Activated T-cell treated with anti-CD3 and anti-CD28 coated beads, Interleukin-2, amount 50 U/mL, for 4 hours (primary cell): ENCODE results near the gene MAD1L1. TPM values are rescaled to one million over a fixed set of nuclear protein-coding genes. Genes with fewer than 3 reads are reported as not detected.

ENCODE experiments used
- ATAC-seq, 2 donors: fragments of 200-7000 bp; cut with Tn5 transposase; one replicate each; pipeline ENCODE4 v1.10.0; 2021
- DNase-seq: peaks from one replicate; pipeline ENCODE4 v3.0.0-alpha.2; 2020
- H3K27me3 Mint-ChIP-seq: one replicate; pipeline ENCODE4 v1.8.0; 2021; ENCODE audit warnings: low read depth, mixed read lengths
- H3K36me3 Mint-ChIP-seq: one replicate; pipeline ENCODE4 v1.8.0; 2022; ENCODE audit warnings: mixed read lengths; ENCODE audit not compliant: insufficient read depth
- H3K4me1 Mint-ChIP-seq: one replicate; pipeline ENCODE4 v1.8.0; 2021; ENCODE audit warnings: low read depth, mixed read lengths
- H3K4me3 Mint-ChIP-seq: one replicate; pipeline ENCODE4 v1.8.0; 2021; ENCODE audit warnings: mild to moderate bottlenecking, moderate library complexity, mixed read lengths
- H3K9me3 Mint-ChIP-seq: one replicate; pipeline ENCODE4 v1.8.0; 2021; ENCODE audit warnings: mixed read lengths
- total RNA-seq, 3 donors: library from RNA; stranded (reverse); gene quantifications; one replicate each; pipeline ENCODE4 v1.2.1, GENCODE V29; 2021

Gene MAD1L1
- total RNA-seq, 3 donors from 2014 or later, result 55.8 to 59.4 (median 57.9) TPM

GRCh38 chr7:2114052-2114451 lies 118.7 kb downstream of the MAD1L1 start:
- Mint-ChIP-seq H3K4me3 (no peak overlapping the region), H3K27me3 (no peaks in the 10 kb centered on the region), H3K4me1 (peaks cover 33% of the 10 kb centered on the region), H3K9me3 (no peaks in the 10 kb centered on the region), H3K36me3 (peaks cover 15% of the 10 kb centered on the region)
- no peak for ATAC-seq
- no peak for DNase-seq

- DNase-seq, result no peak
- H3K27me3 Mint-ChIP-seq, result no peaks in the 10 kb centered on the region
- peaks cover 32% of the 10 kb centered on the region for H3K4me1 Mint-ChIP-seq
- no peaks in the 10 kb centered on the region for H3K9me3 Mint-ChIP-seq
- peak; percentile 25 to 33 for ATAC-seq
- peaks cover 19% of the 10 kb centered on the region for H3K36me3 Mint-ChIP-seq
- peak overlapping the region; percentile 31 for H3K4me3 Mint-ChIP-seq
These were observed 120.2 kb downstream of the MAD1L1 start for GRCh38 chr7:2112261-2113198.

GRCh38 chr7:2111568-2111967 lies 121.2 kb downstream of the MAD1L1 start:
- DNase-seq (no peak), ATAC-seq (no peak)
- H3K9me3 Mint-ChIP-seq, result no peaks in the 10 kb centered on the region
- peaks cover 19% of the 10 kb centered on the region for H3K36me3 Mint-ChIP-seq
- H3K4me1 Mint-ChIP-seq, result peaks cover 32% of the 10 kb centered on the region
- H3K4me3 Mint-ChIP-seq, result no peak overlapping the region
- H3K27me3 Mint-ChIP-seq, result no peaks in the 10 kb centered on the region

GRCh38 chr7:2110610-2111396 lies 121.9 kb downstream of the MAD1L1 start:
- Mint-ChIP-seq H3K4me3 (no peak overlapping the region), H3K27me3 (no peaks in the 10 kb centered on the region), H3K36me3 (peaks cover 19% of the 10 kb centered on the region), H3K9me3 (no peaks in the 10 kb centered on the region), H3K4me1 (peaks cover 32% of the 10 kb centered on the region)
- ATAC-seq (no peak), DNase-seq (no peak)

GRCh38 chr7:2109936-2110609 lies 122.7 kb downstream of the MAD1L1 start:
- ATAC-seq, result peak; percentile 96
- Mint-ChIP-seq H3K9me3 (no peaks in the 10 kb centered on the region), H3K4me1 (peaks cover 32% of the 10 kb centered on the region)

GRCh38 chr7:2109251-2109872 lies 123.4 kb downstream of the MAD1L1 start:
- H3K9me3 Mint-ChIP-seq, result no peaks in the 10 kb centered on the region
- H3K36me3 Mint-ChIP-seq, result peaks cover 19% of the 10 kb centered on the region
- ATAC-seq (no peak), DNase-seq (no peak)
- peaks cover 37% of the 10 kb centered on the region for H3K4me1 Mint-ChIP-seq
- H3K4me3 Mint-ChIP-seq, result no peak overlapping the region
- no peaks in the 10 kb centered on the region for H3K27me3 Mint-ChIP-seq

More at GRCh38 chr7:2109936-2110609, 122.7 kb downstream of the MAD1L1 start:
- DNase-seq, result peak; percentile 47
- peaks cover 19% of the 10 kb centered on the region for H3K36me3 Mint-ChIP-seq
- no peak overlapping the region for H3K4me3 Mint-ChIP-seq
- H3K27me3 Mint-ChIP-seq, result no peaks in the 10 kb centered on the region

- H3K36me3 Mint-ChIP-seq, result peaks cover 14% of the 10 kb centered on the region
- peaks cover 42% of the 10 kb centered on the region for H3K4me1 Mint-ChIP-seq
- H3K4me3 Mint-ChIP-seq, result no peak overlapping the region
- ATAC-seq (no peak), DNase-seq (no peak)
- no peaks in the 10 kb centered on the region for H3K9me3 Mint-ChIP-seq
- H3K27me3 Mint-ChIP-seq, result no peaks in the 10 kb centered on the region
These were observed 124.1 kb downstream of the MAD1L1 start for GRCh38 chr7:2108501-2109250.

- DNase-seq, result no peak
- peaks cover 45% of the 10 kb centered on the region for H3K4me1 Mint-ChIP-seq
- H3K36me3 Mint-ChIP-seq, result peaks cover 12% of the 10 kb centered on the region
These were observed 124.7 kb downstream of the MAD1L1 start for GRCh38 chr7:2108071-2108455.

GRCh38 chr7:2107386-2108070 lies 125.2 kb downstream of the MAD1L1 start:
- ATAC-seq (no peak), DNase-seq (no peak)
- Mint-ChIP-seq H3K27me3 (no peaks in the 10 kb centered on the region), H3K36me3 (peaks cover 12% of the 10 kb centered on the region), H3K4me1 (peaks cover 44% of the 10 kb centered on the region), H3K4me3 (no peak overlapping the region), H3K9me3 (no peaks in the 10 kb centered on the region)

More at GRCh38 chr7:2108071-2108455, 124.7 kb downstream of the MAD1L1 start:
- Mint-ChIP-seq H3K9me3 (no peaks in the 10 kb centered on the region), H3K27me3 (no peaks in the 10 kb centered on the region), H3K4me3 (no peak overlapping the region)
- no peak for ATAC-seq

- ATAC-seq (no peak), DNase-seq (no peak)
- no peak overlapping the region for H3K4me3 Mint-ChIP-seq
- H3K36me3 Mint-ChIP-seq, result peaks cover 12% of the 10 kb centered on the region
- H3K4me1 Mint-ChIP-seq, result peaks cover 43% of the 10 kb centered on the region
- H3K27me3 Mint-ChIP-seq, result no peaks in the 10 kb centered on the region
- no peaks in the 10 kb centered on the region for H3K9me3 Mint-ChIP-seq
These were observed 125.8 kb downstream of the MAD1L1 start for GRCh38 chr7:2106924-2107323.

GRCh38 chr7:2106440-2106839 lies 126.3 kb downstream of the MAD1L1 start:
- Mint-ChIP-seq H3K27me3 (no peaks in the 10 kb centered on the region), H3K4me1 (peaks cover 43% of the 10 kb centered on the region), H3K36me3 (peaks cover 12% of the 10 kb centered on the region), H3K4me3 (no peak overlapping the region), H3K9me3 (no peaks in the 10 kb centered on the region)
- ATAC-seq (no peak), DNase-seq (no peak)

GRCh38 chr7:2105917-2106316 lies 126.8 kb downstream of the MAD1L1 start:
- H3K4me1 Mint-ChIP-seq, result peaks cover 38% of the 10 kb centered on the region
- no peaks in the 10 kb centered on the region for H3K27me3 Mint-ChIP-seq
- H3K4me3 Mint-ChIP-seq, result no peak overlapping the region
- ATAC-seq (no peak), DNase-seq (no peak)
- no peaks in the 10 kb centered on the region for H3K9me3 Mint-ChIP-seq
- peaks cover 12% of the 10 kb centered on the region for H3K36me3 Mint-ChIP-seq

GRCh38 chr7:2105280-2105679 lies 127.5 kb downstream of the MAD1L1 start:
- Mint-ChIP-seq H3K36me3 (peaks cover 8% of the 10 kb centered on the region), H3K9me3 (no peaks in the 10 kb centered on the region), H3K27me3 (no peaks in the 10 kb centered on the region), H3K4me3 (no peak overlapping the region), H3K4me1 (peaks cover 34% of the 10 kb centered on the region)
- DNase-seq (no peak), ATAC-seq (no peak)
